AG20443 (cell line): Measurements from ENCODE around the gene DYDC2.
"Not testable (repeated sequence)": the region's sequence is repeated elsewhere in the genome, so short reads cannot be mapped to it uniquely, and the experiment has no call there.

Experiments
- DNase-seq: peaks from one replicate; pipeline ENCODE4 v3.0.0; 2012; ENCODE audit warnings: low spot score, mixed read lengths

DYDC2 gene

GRCh38 chr10:80414142-80414895 lies 57.7 kb downstream of the DYDC2 start:
- no peak for DNase-seq

DNA sequence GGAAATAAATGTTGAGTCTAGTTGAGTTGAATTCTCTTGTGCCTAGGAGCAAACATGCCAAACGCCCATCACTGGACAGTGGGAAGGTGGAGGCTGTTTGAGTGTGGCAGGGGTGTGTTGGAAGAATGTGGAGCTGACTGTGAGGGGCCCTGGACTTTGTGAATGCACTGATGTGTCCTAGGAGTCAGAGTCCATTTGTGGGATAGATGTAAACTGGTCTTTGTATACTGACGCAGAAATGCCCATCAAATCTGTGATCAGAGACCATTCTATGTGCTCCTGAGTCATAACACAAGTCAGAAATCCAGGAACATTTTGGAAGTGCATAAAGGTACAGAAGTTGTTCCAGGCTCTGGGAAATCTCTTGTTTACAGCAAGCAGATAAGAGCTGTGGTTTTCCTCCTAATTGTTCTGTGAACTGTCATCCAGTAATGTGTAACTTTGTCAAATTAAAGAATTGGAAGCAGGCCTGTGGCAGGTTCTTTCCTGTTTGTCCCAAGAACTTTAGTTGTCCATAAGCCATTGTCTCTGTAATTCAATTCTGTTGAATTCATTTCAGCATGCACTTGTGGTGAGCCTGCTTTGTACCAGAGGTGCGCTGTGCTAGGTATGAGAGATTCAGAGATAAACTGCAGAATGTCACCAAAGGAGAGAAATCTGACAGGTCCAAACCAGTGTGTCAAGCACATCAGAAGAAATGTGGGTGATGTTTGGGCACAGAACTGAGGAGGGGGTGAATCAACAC lies 59.3 kb downstream of the DYDC2 start:
- no peak for DNase-seq

- no peak for DNase-seq
Observed at GRCh38 chr10:80416479-80417098, 60.0 kb downstream of the DYDC2 start.

DNA sequence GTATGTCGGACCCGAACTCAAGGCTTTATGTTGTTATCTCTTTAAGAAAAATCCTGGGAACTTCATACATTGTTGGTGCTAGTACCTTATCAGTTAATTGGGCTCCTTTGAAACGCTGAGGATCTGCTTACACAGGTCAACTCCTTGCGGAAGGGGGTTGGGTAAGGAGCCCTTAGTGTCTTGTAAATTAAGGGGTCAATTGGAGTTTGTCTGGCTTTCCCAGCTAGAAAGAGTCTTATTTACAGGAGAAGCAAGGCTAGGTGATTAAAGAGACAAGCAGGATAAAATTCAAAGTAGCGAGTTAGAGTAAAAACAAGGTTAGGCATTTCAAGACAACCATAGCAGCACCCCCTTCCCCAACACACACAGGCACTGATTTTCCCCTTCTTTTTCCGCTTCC lies 60.7 kb downstream of the DYDC2 start:
- not testable (repeated sequence) for DNase-seq
